GM10266 (cell line): ENCODE results near the gene JARID2.

Experiments
- DNase-seq: peaks from one replicate; pipeline ENCODE4 v3.0.0; 2012; ENCODE audit errors: extremely low spot score
- CTCF ChIP-seq: IDR thresholded peaks from 2 replicates; pipeline ENCODE4 v1.5.1; 2012; ENCODE audit warnings: mild to moderate bottlenecking, low read depth; ENCODE audit not compliant: control insufficient read depth, insufficient read depth; ENCODE audit errors: missing control alignments

The JARID2 gene

DNA sequence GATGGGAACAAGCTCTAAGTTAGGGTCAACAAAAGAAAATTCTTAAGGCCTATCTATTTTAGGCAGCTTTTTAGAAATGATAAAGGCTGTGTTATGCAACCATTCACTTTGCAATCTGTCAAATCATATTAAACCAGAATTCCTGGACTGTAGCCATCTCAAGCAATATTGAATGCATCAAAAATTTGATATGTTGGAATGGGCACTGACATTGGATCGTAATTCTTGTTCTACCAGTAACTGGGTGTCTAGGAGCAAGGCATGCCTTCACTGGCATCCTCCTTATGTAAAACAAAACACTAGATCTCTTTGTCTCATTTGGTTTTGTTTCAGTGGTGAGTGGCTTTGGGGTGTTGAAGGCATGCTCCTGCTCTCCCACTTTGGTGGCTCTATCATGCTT lies 145.6 kb downstream of the JARID2 start:
- no peak for DNase-seq
- no peak for TF ChIP-seq CTCF

DNA sequence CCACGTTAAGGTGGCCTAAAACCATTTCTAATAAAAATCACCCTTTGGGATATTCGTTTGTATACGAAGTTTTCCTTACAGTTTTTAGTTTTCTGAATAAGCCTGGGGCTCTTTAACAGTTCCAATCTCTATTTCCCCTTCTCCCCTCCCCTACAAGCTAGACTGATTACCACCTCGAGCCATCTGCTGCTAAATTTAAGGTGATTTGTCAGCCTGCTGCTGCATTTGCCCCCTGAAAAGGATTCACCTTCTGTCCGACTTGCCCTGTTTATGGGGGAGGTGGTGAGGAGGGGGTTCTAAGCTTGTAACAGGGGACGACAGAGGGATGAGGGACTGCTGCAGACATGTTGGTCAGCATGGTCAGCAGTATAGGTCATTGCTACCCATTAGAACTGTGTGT lies 146.3 kb downstream of the JARID2 start:
- DNase-seq, result no peak
- TF ChIP-seq CTCF, result no peak

DNA sequence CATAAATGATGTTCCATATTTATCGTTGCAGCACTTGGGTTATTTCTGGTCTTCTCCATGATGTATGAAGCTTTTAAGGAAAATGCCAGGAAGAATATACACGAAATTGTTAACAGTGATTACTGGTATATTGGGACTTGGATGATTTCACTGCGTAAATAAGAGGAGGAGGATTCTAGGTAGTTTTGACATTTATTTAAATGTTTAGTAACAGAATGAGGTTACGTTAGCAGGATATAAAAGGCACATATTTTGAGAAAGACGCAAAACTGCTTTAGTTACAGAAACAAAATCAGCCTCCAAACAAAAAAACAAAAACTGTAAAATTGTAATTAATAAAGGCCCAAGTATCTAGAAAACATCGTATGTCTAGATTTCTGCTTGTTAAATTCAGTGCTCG lies 147.7 kb downstream of the JARID2 start:
- DNase-seq, result no peak
- no peak for TF ChIP-seq CTCF

- DNase-seq, result no peak
- TF ChIP-seq CTCF, result no peak
Measured at GRCh38 chr6:15395087-15395486, 149.2 kb downstream of the JARID2 start.

DNA sequence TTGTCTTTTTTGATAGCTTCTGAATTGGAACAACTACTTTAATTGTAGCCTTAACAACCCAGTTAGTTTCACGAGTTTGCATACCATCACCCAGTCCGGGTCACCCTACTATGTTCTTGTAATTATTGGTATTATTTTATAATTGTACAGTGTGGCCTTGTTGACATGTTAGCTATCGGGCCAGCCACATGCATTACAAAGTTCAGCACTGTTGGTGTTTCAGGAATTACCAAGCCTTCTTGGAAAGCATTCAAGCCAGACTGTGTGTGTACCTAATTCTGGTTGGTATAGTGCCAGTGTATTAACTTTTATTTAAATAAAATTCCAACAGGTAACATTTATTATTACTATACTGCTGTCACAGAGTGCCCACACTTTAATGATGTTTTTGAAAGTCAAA lies 150.9 kb downstream of the JARID2 start:
- no peak for DNase-seq
- TF ChIP-seq CTCF, result no peak

DNA sequence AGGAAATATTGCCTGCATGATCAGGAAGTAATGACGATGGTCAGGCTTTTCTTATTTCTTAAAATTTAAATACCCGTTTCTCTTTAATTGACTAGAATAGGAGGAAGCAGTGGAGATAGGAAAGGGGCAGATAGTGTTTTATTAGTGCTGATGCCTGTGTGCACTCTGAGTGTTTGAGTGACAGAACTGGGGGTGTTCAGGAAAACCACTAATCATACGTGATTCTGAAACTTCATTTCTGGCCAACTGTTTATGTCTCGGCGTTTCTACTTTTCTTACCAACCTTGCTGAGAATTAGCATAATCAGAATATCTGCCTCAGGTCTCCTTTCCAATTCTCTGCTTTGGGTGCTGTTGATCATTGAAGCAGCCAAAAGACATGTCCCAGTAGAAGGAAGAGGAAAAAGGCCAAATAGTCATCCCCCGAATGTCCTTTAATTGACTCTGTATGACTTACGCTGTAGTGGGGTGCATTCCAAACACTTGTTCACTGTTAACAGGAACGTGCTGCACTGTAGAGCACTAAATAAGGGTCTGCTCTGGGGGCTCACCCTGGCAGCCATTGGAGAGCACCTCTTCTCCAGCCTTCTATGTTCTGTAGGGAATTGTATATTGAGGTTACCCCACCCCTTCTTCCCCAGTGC lies 152.9 kb downstream of the JARID2 start:
- TF ChIP-seq CTCF, result no peak
- DNase-seq, result peak; percentile 62

DNA sequence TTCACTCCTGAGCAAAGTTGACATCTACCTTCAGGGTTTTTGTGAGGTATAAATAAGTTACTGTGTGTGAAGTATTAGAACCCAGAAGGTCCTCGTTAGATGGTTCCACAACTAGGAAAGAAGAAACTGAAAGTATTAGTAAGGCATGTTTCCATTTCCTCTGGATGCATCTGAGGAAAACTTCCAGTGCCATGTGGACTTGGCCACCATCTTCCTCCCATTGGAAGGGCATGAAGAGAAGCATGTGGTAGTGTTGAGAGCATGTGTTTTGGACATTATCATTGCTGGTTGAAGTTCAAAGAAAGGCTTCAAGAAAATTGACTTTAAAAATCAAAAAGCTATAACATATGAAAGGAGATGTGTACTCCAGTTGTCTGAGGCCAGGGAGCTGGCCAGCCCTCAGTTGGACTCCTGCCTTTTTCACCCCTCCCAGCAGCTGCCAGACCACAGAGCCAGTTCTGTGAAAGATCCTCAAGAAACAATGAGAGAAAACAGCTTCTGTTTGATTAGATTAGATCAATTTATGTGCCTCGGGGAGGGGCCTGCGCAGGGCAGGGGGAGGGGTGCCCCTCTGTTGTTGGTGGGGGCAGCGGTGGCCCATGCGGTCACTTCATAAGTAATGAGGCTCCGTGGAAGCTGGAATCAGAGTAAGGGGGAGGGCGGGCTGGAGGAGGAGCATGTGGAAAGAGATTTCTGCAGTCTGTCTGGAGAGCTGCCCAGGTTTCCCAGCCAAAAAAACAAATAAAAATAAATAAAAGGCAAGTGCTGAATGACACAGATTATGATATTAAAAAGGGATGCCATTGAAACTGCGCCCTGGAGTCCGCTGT lies 154.0 kb downstream of the JARID2 start:
- no peak for DNase-seq
- no peak for TF ChIP-seq CTCF
